MM.1S (cell line): ENCODE measurements around the gene MAP1LC3B2.

Experiments used
- CTCF ChIP-seq: fragments of 300-600 bp; sonication (generic); IDR thresholded peaks from 2 replicates; pipeline ENCODE4 v1.5.1; 2016; ENCODE audit warnings: antibody characterized with exemption, low read length, mixed read lengths
- EZH2 ChIP-seq: fragments of 300-600 bp; sonication (generic); optimal IDR thresholded peaks from 2 replicates; pipeline ENCODE3; 2017; ENCODE audit warnings: low read depth, mild to moderate bottlenecking, antibody characterized with exemption, low read length, mixed read lengths

GRCh38 chr12:116556964-116557698 is 2.0 kb upstream of the MAP1LC3B2 start:
- TF ChIP-seq EZH2, result no peak
- TF ChIP-seq CTCF, result no peak
